MV-4-11 (cell line): ENCODE measurements around the gene KRT37.
A peak's percentile ranks its signal among the peaks of the same experiment; 100 is the strongest.

Source experiments
- DNase-seq: peaks from one replicate; lab custom pipeline; 2025; lab: John Stamatoyannopoulos, UW

Gene KRT37

GRCh38 chr17:41424111-41424635 is at the start of gene KRT37:
TSS of gene KRT37 (minus strand) at chr17:41424585. CDS start at chr17:41424523, 62 bp downstream.
- no peak for DNase-seq

- DNase-seq = no peak
Measured at GRCh38 chr17:41468346-41468745, 44.0 kb upstream of the KRT37 start.

- no peak for DNase-seq
Measured at GRCh38 chr17:41467561-41467960, 43.2 kb upstream of the KRT37 start.

DNA sequence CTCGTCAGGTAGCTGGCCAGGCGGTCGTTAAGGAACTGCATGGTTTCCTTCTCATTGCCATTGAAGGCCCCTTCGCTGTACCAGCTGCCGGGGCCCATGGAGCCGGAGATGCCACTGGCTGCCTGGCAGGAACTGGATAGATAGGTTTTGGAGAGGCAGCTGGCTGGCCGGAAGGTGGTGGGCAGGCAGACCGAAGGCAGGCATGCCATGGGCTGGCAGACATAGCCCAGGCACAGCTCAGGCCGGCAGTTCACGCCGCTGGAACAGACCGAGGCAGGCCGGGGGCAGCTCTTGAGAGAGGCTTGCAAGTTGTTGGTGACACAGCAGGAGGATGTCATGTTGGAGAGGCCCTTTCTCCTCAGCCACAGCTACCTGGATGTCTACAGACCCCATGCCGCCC is 42.6 kb upstream of the KRT37 start, which contains the start of gene KRT32:
Gene KRT32 (minus strand): TSS at position 399 of the 400 bp plus-strand sequence. CDS start 61 bp downstream, at position 338.
- DNase-seq = no peak

DNA sequence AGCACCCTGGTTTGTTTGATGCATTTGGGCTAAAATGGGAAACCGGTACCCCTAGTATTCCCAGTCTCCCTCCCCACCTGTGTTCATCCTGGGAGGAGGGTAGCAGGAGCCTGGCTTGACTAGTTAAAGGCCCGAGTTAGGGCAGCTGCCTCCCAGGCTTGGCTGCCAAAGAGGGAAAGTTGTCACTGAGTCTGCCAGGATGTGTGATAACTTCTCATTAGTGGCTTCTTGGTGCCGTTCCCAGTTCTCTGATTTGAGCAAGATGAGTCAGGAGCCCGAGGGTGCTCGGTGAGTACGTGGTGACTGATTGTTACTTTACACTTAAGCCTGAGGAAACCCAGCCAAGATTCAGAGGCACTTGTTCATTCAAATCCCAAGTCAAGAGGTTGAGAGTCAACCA is 40.3 kb upstream of the KRT37 start:
- DNase-seq = no peak

DNA sequence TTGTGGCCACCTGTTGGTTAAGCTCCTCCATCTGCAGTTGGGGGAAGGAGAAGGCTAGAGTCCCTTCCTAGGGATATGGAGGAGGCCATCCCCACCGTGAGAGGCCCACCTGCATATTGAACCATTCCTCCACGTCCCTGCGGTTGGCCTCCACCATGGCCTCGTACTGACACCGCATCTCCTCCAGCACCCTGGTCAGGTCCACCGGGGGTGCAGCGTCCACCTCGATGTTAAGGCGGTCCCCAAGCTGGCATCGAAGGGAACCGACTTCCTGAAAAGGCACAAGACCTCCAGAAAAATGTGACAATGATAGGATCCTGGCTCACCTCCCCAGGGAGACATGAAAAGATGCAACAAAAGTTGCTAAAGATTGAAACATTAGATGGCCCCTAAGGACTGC is 39.8 kb upstream of the KRT37 start:
- no peak for DNase-seq

DNA sequence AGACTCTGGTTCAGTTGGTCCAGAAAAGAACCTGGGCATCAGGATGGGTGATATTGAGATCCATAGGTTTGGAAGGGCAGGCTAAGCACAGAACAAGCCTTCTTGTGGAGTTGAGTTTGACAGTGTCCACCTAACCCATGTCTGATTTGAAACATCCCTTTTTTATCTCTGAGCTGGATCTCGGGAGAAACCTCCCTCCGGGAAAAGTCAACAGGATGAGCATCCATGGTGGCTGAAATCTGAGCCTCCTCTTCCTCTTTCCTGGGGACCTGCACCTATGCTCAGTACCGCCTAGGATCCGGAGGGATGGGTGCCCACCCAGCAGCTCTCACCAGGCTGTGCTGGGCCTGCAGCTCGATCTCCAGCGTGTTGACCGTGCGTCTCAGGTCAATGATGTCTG is 39.4 kb upstream of the KRT37 start:
- no peak for DNase-seq

- DNase-seq = no peak
Measured at GRCh38 chr17:41462705-41463104, 38.3 kb upstream of the KRT37 start.

GRCh38 chr17:41457676-41458075 is 33.3 kb upstream of the KRT37 start:
- no peak for DNase-seq

DNA sequence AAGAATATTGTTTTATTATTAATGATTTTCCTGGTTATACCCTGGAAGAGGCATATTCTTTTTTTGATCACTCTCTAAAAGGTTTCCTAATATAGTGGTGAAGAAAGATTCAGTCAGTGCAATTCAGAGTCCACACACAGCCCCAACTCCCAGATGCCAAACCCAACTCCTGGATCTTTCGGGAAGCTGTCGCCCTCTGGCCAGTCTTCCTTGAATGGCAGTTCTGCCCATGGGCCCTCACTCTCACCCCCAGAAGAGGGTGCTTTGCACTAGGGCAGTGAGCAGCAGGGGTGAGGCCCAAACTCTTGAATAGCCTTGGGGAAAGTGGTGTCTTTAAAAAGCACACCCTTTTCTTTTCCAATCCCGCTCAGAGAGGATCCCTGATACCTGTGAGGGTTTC is 31.8 kb upstream of the KRT37 start:
- no peak for DNase-seq

- no peak for DNase-seq
Measured at GRCh38 chr17:41455236-41455635, 30.9 kb upstream of the KRT37 start.

- no peak for DNase-seq
Measured at GRCh38 chr17:41453066-41453465, 28.7 kb upstream of the KRT37 start.

DNA sequence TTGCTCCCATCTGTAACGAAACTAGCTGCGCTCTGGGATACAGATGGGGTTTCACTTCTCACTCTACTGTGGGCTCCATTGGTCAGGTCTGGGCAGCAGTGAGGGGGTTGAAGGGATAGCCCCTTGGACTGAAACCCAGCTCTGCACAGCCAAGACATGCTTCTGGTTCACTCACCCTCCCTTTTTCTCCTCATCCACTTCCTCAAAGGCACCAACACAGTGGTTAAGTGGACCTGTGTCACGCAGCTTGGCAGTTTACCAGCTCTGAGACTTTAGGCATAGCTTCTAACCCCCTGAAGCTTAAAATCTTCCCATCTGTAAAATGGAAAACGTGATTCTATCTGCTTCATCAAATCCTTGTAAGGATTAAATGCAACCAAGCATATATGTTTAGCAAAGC is 27.9 kb upstream of the KRT37 start:
- peak; percentile 71 for DNase-seq

DNA sequence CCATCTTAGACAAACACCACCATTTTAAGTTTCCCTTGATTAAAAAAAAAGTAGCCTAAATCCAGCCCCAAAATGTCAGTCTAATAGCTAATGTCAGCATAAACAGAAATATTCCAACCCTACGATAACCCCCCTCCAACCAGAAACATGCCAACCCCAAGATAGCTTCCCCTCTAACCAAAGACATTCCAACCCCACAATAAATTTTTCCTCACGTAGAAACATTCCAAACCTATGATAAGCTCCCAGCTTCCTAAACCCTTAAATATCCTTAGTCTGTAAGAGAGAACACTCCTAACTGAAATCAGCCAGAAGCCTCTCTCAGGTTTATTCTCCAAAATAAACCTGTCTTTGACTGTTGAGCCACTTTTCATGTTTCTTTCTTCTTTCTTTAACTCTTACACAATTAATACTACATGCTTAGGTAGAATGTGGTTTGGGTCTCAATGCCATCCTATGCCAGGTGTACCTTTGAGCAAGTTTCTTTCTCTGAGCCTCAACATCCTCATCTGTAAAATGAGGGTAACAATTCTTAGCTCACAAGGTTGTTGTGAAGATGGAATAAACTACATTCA is 26.9 kb upstream of the KRT37 start:
- no peak for DNase-seq

DNA sequence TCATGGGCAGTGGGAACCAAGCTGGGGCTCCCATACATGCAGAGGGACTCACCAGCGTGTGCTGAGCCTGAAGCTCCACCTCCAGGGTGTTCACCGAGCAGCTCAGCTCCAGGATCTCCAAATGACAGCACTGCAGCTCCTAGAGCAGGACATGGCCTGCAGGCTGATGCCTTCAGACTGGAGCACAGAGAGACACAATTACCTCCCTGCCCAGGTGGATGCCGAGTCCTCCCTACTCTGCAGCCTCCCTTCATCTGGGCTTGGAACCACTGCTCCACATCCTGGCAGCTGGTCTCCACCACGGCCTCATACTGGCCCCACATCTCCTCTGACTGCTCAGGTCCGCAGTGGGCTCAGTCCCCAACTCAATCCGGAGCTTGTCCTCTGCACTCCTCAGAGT is 24.6 kb upstream of the KRT37 start:
- no peak for DNase-seq

DNA sequence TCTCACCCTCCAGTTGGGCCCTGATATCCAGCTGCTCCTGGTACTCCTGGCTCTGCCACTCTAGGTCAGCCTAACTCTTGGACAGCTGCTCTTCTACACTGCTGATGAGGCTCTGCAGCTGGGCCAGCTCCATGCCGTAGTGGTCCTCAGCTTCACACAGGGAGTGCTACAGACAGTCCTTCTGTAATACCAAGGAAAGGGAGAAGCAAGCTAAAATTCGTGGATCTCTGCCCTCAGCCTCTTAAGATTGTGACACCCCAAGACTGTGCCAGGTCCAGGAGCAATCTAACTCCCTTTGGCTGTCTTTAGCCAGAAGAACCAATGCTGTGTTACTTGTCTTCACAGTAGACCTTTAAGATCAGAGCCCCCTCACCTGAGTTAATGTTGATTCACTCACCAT is 24.1 kb upstream of the KRT37 start:
- DNase-seq = no peak

DNA sequence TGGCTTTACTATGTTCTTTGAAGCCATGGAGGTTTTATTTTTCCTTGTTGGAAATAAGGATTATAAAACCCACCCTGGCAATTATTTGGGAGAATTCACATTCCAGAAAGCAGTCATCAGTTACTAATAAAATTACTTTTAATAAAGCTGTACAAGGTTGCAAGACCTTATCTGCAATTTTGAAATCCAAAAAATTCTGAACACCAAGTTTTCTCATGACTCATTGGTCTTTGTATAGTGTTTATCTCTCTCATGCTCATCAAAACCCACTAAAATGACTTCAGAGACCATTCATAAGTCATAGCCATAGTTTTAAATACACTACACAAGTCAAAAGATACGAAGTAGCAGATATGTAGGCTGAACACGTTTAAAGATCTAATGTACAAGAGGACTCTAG is 22.4 kb upstream of the KRT37 start:
- no peak for DNase-seq

- DNase-seq = no peak
Measured at GRCh38 chr17:41444640-41445039, 20.3 kb upstream of the KRT37 start.

DNA sequence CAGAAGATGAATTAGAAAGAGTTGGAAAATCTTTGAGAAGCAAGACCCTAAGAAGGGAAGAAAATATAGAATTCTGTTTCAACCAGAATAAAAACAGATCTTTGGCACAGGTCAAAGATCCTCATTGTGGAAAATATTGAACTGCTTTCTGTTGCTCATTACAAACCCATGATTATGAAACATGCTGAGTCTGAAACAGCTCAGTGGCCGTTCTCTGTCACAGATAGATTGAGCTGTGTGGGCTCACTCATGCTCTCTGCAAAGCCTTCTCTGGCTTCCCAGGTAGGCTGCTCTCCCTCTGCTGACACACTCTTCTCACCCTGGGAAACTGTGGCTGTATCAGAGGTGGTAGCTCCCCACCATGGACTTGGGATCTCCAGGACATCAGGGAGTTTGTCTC is 19.8 kb upstream of the KRT37 start:
- DNase-seq = no peak

GRCh38 chr17:41442739-41443138 is 18.4 kb upstream of the KRT37 start:
- no peak for DNase-seq

GRCh38 chr17:41440531-41441033 is 16.2 kb upstream of the KRT37 start, which contains the start of gene KRT38:
TSS of gene KRT38 (minus strand) at chr17:41440983. CDS start at chr17:41440921, 62 bp downstream.
- DNase-seq = no peak

DNA sequence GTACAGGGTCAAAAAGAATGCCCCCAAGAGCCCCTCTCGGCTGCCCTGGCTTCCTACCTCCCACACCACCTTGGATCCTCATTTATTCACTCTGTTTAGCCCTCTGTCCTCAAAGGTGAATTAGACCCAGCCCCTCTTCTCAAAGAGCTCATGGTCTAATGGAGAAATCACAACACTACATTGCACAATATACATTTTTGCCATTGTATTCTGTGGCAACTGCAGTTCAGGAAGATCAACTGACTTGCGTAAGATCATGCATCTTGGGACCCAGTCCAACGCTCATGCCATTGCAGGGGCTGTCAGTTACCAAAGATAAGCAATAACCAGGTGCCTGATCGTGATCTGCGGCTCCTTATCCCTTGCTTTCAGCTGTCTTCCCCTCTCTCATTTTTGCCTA is 15.0 kb upstream of the KRT37 start:
- no peak for DNase-seq

DNA sequence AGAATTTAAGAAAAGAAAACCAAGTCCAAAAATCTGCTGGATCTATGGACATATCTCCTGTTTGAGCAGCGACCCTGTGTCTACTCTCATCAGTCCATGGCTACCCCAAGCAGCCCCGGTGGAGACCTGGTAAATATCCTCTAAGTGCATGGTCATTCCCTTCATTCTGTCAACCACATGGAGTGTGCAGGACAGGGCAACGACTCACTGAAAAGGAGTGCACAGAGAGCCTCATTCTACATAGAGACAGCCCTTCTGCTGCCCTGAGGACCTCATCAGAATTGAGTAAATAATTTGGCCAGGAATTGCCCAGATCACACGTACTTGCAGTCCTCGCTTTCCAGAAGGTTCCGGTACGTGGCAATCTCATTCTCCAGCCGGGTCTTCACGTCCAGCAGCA is 13.4 kb upstream of the KRT37 start:
- DNase-seq = no peak

GRCh38 chr17:41437254-41437653 is 12.9 kb upstream of the KRT37 start:
- DNase-seq = no peak
